ENCODE data around the gene DDX1.

Gene DDX1

GRCh38 chr2:15563227-15564100, 28.2 kb upstream of the DDX1 start:
- DNase-seq: no peak

- no peak for DNase-seq
These were observed 26.3 kb upstream of the DDX1 start for GRCh38 chr2:15565392-15565791.

GRCh38 chr2:15565994-15566671, 25.5 kb upstream of the DDX1 start:
- no peak for DNase-seq

- DNase-seq: no peak
These were observed 24.8 kb upstream of the DDX1 start for GRCh38 chr2:15566912-15567311.

- no peak for DNase-seq
These were observed 22.8 kb upstream of the DDX1 start for GRCh38 chr2:15568874-15569273.

- DNase-seq: no peak
These were observed 21.6 kb upstream of the DDX1 start for GRCh38 chr2:15570104-15570503.

GRCh38 chr2:15571729-15572128, 19.9 kb upstream of the DDX1 start:
- DNase-seq: no peak

GRCh38 chr2:15577071-15577735, 14.5 kb upstream of the DDX1 start:
- DNase-seq: peak; percentile 68

- DNase-seq: no peak
These were observed 12.0 kb upstream of the DDX1 start for GRCh38 chr2:15579641-15580040.

- DNase-seq: no peak
These were observed 11.2 kb upstream of the DDX1 start for GRCh38 chr2:15580451-15580850.

- no peak for DNase-seq
These were observed 8.8 kb upstream of the DDX1 start for GRCh38 chr2:15582710-15583357.

GRCh38 chr2:15583826-15584225, 7.8 kb upstream of the DDX1 start:
- DNase-seq: no peak

GRCh38 chr2:15584316-15584715, 7.4 kb upstream of the DDX1 start:
- DNase-seq: no peak

- no peak for DNase-seq
These were observed 6.8 kb upstream of the DDX1 start for GRCh38 chr2:15584767-15585469.

- peak; percentile 34 for DNase-seq
These were observed 3.2 kb upstream of the DDX1 start for GRCh38 chr2:15588329-15588919.

GRCh38 chr2:15591373-15591691, 336 bp upstream of the DDX1 start:
- no peak for DNase-seq

GRCh38 chr2:15593327-15593705, 1.6 kb downstream of the DDX1 start:
- no peak for DNase-seq

- no peak for DNase-seq
These were observed 2.9 kb downstream of the DDX1 start for GRCh38 chr2:15594291-15595256.

- no peak for DNase-seq
These were observed 3.8 kb downstream of the DDX1 start for GRCh38 chr2:15595342-15595905.

- DNase-seq: no peak
These were observed 4.3 kb downstream of the DDX1 start for GRCh38 chr2:15595936-15596335.

- DNase-seq: no peak
These were observed 4.7 kb downstream of the DDX1 start for GRCh38 chr2:15596350-15596749.
